Measurements from ENCODE around the gene DHRSX. TPM values are rescaled to one million over a fixed set of nuclear protein-coding genes. Genes with fewer than 3 reads are reported as not detected.
"Not testable (repeated sequence)": the region's sequence is repeated elsewhere in the genome, so short reads cannot be mapped to it uniquely, and the experiment has no call there.

Gene DHRSX
- total and polyA plus RNA-seq, 2 of the 8 experiments (the other 6 are each of a cell fraction or from before 2014, with no cell fraction given), result 35.1 to 43.4 TPM

GRCh38 chrX:2479982-2480381 lies 20.8 kb downstream of the DHRSX start:
- H3K9ac ChIP-seq (replicated peaks in 1 of 4; ENCODE audit: extremely low read depth in 1 of 4, low read depth in 3 of 4, low read length in 3 of 4); H3K9me3 ChIP-seq (ENCODE audit: insufficient read depth in 2 of 2, low read depth in 1 of 2, low read length in 1 of 2): not testable (repeated sequence)
- peak; percentile 60; the same call in 1 of the 2 replicates for TF ChIP-seq KDM1A (IDR thresholded peaks at IDR 0.05; ENCODE audit: borderline replicate concordance, low read length)

More at GRCh38 chrX:2479982-2480381, 20.8 kb downstream of the DHRSX start:
- H3K4ac ChIP-seq (replicated peaks; ENCODE audit: insufficient read length, low read depth, low read length); H4K91ac ChIP-seq (replicated peaks; ENCODE audit: insufficient read length, low read length); CTCF ChIA-PET (ENCODE audit: partially characterized antibody); H3K23ac ChIP-seq (ENCODE audit: insufficient read length); H2AFZ ChIP-seq (ENCODE audit: low read length); H2BK15ac ChIP-seq (ENCODE audit: low read length); H2BK5ac ChIP-seq (ENCODE audit: low read depth, low read length); H3K18ac ChIP-seq (ENCODE audit: extremely low read depth, low read length); H3K27me3 ChIP-seq (replicated peaks in 1 of 4; ENCODE audit: control insufficient read depth in 3 of 4, extremely low read depth in 1 of 4, insufficient read depth in 3 of 4, low read length in 3 of 4); H3K4me2 ChIP-seq (ENCODE audit: insufficient read depth in 1 of 2, low read depth in 2 of 2, low read length in 2 of 2); H3K14ac ChIP-seq (ENCODE audit: insufficient read length); POLR2A ChIA-PET (ENCODE audit: partially characterized antibody); H2BK12ac ChIP-seq (ENCODE audit: low read depth, low read length); H3K23me2 ChIP-seq (ENCODE audit: low read depth, low read length); H4K8ac ChIP-seq (ENCODE audit: extremely low read depth, insufficient read depth, low read length); H3K36me3 ChIP-seq (ENCODE audit: control insufficient read depth in 2 of 4, insufficient read depth in 4 of 4, low read length in 3 of 4); DNase-seq (ENCODE audit: low read depth in 1 of 2, low spot score in 2 of 2); H3K27ac ChIP-seq (ENCODE audit: low read depth, low read length); H3K4me3 ChIP-seq (ENCODE audit: extremely low read depth in 1 of 4, insufficient read depth in 2 of 4, low read depth in 3 of 4, low read length in 4 of 4); H4K5ac ChIP-seq (ENCODE audit: insufficient read length, low read depth, low read length); H3K56ac ChIP-seq (replicated peaks; ENCODE audit: insufficient read length, low read depth, low read length); H2BK120ac ChIP-seq (replicated peaks; ENCODE audit: low read depth, low read length); H2BK20ac ChIP-seq (ENCODE audit: low read length); H3K4me1 ChIP-seq (replicated peaks in 1 of 4; ENCODE audit: control insufficient read depth in 3 of 4, insufficient read depth in 4 of 4, low read length in 3 of 4); H4K20me1 ChIP-seq (replicated peaks in 1 of 2; ENCODE audit: control insufficient read depth in 1 of 2, insufficient read depth in 2 of 2, low read length in 2 of 2): not testable (repeated sequence)
- H3K79me2 ChIP-seq (ENCODE audit: control insufficient read depth in 1 of 2, insufficient read depth in 2 of 2, low read length in 2 of 2), result peaks cover 18 to 87% of the 10 kb centered on the region in 2 experiments
- 87% methylated on average over 5 of the region's 5 CpGs; no CpG with 5 or more reads in 1 of the 2 experiments for WGBS, 2 experiments (ENCODE audit: extremely low coverage in 1 of 2, insufficient coverage in 1 of 2, insufficient read length in 1 of 2, insufficient replicate concordance in 2 of 2, low coverage in 1 of 2, low lambda C conversion rate in 2 of 2, missing lambda C conversion rate in 1 of 2)
- peak; percentile 36 for FAIRE-seq
- H3K79me1 ChIP-seq (ENCODE audit: low read depth, low read length), result peaks cover 21% of the 10 kb centered on the region
- H2AK5ac ChIP-seq (ENCODE audit: low read depth, low read length), result peak overlapping the region; percentile 79
